ENCODE data around the gene SLC22A5. TPM values are rescaled to one million over a fixed set of nuclear protein-coding genes. Genes with fewer than 3 reads are reported as not detected.
A peak's percentile ranks its signal among the peaks of the same experiment; 100 is the strongest.
"Not testable (repeated sequence)": the region's sequence is repeated elsewhere in the genome, so short reads cannot be mapped to it uniquely, and the experiment has no call there.

Gene SLC22A5
- total RNA-seq, 2 donors from 2014 or later = 26.0 to 38.6 TPM

- H3K9me3 ChIP-seq = no peaks in the 10 kb centered on the region
- intact Hi-C loops (cut with DNase I) = no loop called here
- H3K4me1 ChIP-seq = peaks cover 16% of the 10 kb centered on the region
- no peaks in the 10 kb centered on the region for H3K36me3 ChIP-seq
- H3K27ac ChIP-seq = peak overlapping the region; percentile 37
- no peaks in the 10 kb centered on the region for H3K27me3 ChIP-seq
- H3K9ac ChIP-seq (ENCODE audit: low read depth in 2 of 2, low read length in 2 of 2) = peak overlapping the region in 1 of 2 donors; percentile 36
- no peak overlapping the region for H3K4me3 ChIP-seq
- TF ChIP-seq CTCF (IDR thresholded peaks at IDR 0.05) = no peak
- DNase-seq = no peak
Measured at GRCh38 chr5:132434416-132435286, 65.1 kb downstream of the SLC22A5 start.

GRCh38 chr5:132435447-132435846, 65.9 kb downstream of the SLC22A5 start:
- no peak for TF ChIP-seq CTCF (IDR thresholded peaks at IDR 0.05)
- DNase-seq = no peak
- Histone ChIP-seq H3K36me3 (no peaks in the 10 kb centered on the region), H3K4me1 (peaks cover 12% of the 10 kb centered on the region), H3K27me3 (no peaks in the 10 kb centered on the region), H3K9ac (ENCODE audit: low read depth in 2 of 2, low read length in 2 of 2) (no peak overlapping the region), H3K9me3 (no peaks in the 10 kb centered on the region), H3K4me3 (no peak overlapping the region), H3K27ac (no peak overlapping the region)
- intact Hi-C loops (cut with DNase I) = no loop called here

GRCh38 chr5:132435886-132436285, 66.4 kb downstream of the SLC22A5 start:
- no peaks in the 10 kb centered on the region for H3K9me3 ChIP-seq
- H3K4me1 ChIP-seq = peaks cover 12% of the 10 kb centered on the region
- intact Hi-C loops (cut with DNase I) = no loop called here
- peak overlapping the region; percentile 7 for H3K27ac ChIP-seq
- no peak for TF ChIP-seq CTCF (IDR thresholded peaks at IDR 0.05)
- H3K9ac ChIP-seq (ENCODE audit: low read depth in 2 of 2, low read length in 2 of 2) = no peak overlapping the region
- no peak for DNase-seq
- no peaks in the 10 kb centered on the region for H3K27me3 ChIP-seq
- no peak overlapping the region for H3K4me3 ChIP-seq
- no peaks in the 10 kb centered on the region for H3K36me3 ChIP-seq

- intact Hi-C loops (cut with DNase I) = no loop called here
- H3K36me3 ChIP-seq = no peaks in the 10 kb centered on the region
- peaks cover 8% of the 10 kb centered on the region for H3K4me1 ChIP-seq
- H3K27me3 ChIP-seq = no peaks in the 10 kb centered on the region
- H3K9me3 ChIP-seq = no peaks in the 10 kb centered on the region
- DNase-seq = no peak
- no peak for TF ChIP-seq CTCF (IDR thresholded peaks at IDR 0.05)
- H3K4me3 ChIP-seq = no peak overlapping the region
- H3K9ac ChIP-seq (ENCODE audit: low read depth in 2 of 2, low read length in 2 of 2) = peak overlapping the region in 1 of 2 donors; percentile 51
- peak overlapping the region; percentile 60 for H3K27ac ChIP-seq
Measured at GRCh38 chr5:132436936-132437335, 67.4 kb downstream of the SLC22A5 start.

GRCh38 chr5:132437604-132438266, 68.2 kb downstream of the SLC22A5 start:
- Histone ChIP-seq H3K27me3 (no peaks in the 10 kb centered on the region), H3K9me3 (no peaks in the 10 kb centered on the region), H3K27ac (peak overlapping the region; percentile 60), H3K4me3 (no peak overlapping the region), H3K4me1 (peaks cover 8% of the 10 kb centered on the region), H3K9ac (ENCODE audit: low read depth in 2 of 2, low read length in 2 of 2) (peak overlapping the region in 1 of 2 donors; percentile 74), H3K36me3 (no peaks in the 10 kb centered on the region)
- TF ChIP-seq CTCF (IDR thresholded peaks at IDR 0.05) = no peak
- intact Hi-C loops (cut with DNase I) = no loop called here
- DNase-seq = peak; percentile 78

- H3K9me3 ChIP-seq; H3K27me3 ChIP-seq; H3K4me1 ChIP-seq; H3K4me3 ChIP-seq; intact Hi-C loops (cut with DNase I); H3K36me3 ChIP-seq; DNase-seq: not testable (repeated sequence)
- Histone ChIP-seq H3K27ac (peak overlapping the region; percentile 60), H3K9ac (ENCODE audit: low read depth in 2 of 2, low read length in 2 of 2) (peak overlapping the region in 1 of 2 donors; percentile 74)
Measured at GRCh38 chr5:132438267-132438645, 68.7 kb downstream of the SLC22A5 start.
